ENCODE data around the gene TRMT1.

Gene TRMT1

DNA sequence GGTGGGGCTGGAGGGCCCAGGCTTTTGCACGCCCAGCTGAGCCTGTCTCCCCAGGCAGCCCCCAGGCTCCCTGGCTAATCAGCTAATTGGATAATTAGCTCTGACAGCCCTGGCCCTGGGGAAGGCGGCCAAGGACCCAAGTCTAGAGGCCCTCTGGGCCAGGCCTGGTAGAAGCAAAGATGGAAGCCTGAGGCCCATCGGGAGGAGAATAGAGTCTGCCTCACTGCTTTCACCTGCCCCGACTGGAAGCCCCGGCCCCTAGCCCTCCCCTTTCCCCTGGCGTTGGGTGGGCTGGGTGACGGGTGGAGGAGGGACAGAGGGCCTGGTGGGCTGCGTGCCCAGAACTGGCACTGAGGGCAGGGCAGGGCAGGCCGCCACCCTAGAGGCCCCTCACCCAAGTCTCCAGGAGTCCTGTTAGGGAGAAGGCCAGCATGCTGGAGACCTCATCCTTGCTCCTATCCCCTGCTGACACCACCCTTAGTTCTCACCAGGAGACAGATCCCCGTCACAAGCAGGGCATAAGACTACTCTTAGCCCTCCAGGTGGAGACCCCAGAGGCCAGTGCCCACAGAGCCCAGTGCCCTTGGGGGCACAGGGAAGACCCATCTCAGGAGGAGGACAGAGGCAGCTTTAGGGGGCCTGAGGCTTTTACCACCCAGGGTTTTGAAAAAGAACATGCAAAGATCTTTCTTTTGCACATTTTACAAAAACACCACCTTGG is 25.9 kb downstream of the TRMT1 start:
- H3K27ac ChIP-seq (ENCODE audit: poor library complexity, severe bottlenecking) = no peak overlapping the region

DNA sequence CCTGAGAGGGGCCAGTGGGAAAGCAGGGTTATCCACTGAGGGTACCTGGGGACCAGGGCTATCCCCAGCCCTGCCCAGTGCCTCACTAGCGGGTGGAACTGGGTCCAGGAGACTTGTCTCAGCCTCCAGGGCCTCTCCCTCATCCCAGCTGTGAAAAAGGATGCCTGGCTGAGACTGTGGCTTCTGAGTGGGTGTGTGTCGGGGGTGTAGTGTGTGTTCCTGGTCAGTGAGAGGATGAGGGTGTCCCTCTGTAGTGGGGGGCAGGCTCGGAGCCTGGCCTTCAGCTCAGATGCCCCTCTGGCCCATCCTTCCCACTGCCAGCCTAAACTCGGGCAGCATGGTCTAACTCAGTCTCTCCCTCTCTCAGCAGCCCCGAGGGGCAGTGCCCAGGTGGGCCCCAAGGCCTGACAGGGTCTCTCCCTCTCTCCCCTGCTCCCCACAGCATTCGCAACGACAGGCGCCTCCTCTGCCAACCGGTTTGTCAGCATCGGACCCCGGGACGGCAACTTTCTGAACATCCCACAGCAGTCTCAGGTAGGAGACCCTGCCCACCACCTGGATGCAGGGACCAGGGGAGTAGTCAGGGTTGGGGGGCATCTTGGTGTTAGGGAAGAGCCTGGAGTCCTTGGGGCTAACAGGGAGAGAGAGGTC is 26.6 kb downstream of the TRMT1 start:
- TF ChIP-seq, protein P1, sequence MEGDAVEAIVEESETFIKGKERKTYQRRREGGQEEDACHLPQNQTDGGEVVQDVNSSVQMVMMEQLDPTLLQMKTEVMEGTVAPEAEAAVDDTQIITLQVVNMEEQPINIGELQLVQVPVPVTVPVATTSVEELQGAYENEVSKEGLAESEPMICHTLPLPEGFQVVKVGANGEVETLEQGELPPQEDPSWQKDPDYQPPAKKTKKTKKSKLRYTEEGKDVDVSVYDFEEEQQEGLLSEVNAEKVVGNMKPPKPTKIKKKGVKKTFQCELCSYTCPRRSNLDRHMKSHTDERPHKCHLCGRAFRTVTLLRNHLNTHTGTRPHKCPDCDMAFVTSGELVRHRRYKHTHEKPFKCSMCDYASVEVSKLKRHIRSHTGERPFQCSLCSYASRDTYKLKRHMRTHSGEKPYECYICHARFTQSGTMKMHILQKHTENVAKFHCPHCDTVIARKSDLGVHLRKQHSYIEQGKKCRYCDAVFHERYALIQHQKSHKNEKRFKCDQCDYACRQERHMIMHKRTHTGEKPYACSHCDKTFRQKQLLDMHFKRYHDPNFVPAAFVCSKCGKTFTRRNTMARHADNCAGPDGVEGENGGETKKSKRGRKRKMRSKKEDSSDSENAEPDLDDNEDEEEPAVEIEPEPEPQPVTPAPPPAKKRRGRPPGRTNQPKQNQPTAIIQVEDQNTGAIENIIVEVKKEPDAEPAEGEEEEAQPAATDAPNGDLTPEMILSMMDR (IDR thresholded peaks at IDR 0.05; ENCODE audit: poor library complexity, severe bottlenecking) = no peak
- Histone ChIP-seq H3K27me3 (ENCODE audit: insufficient read depth, poor library complexity, severe bottlenecking) (no peaks in the 10 kb centered on the region), H3K4me1 (ENCODE audit: insufficient read depth, poor library complexity, severe bottlenecking) (no peaks in the 10 kb centered on the region), H3K36me3 (ENCODE audit: low read depth) (no peaks in the 10 kb centered on the region), H3K27ac (ENCODE audit: poor library complexity, severe bottlenecking) (no peak overlapping the region), H3K4me3 (ENCODE audit: severe bottlenecking) (no peak overlapping the region), H3K9me3 (ENCODE audit: severe bottlenecking) (no peaks in the 10 kb centered on the region)
- ATAC-seq (ENCODE audit: low read depth) = no peak
- peak; percentile 52 for DNase-seq (ENCODE audit: low spot score)

More for the DNA sequence above, 25.9 kb downstream of the TRMT1 start:
- H3K9me3 ChIP-seq (ENCODE audit: severe bottlenecking) = no peaks in the 10 kb centered on the region
- H3K4me1 ChIP-seq (ENCODE audit: insufficient read depth, poor library complexity, severe bottlenecking) = no peaks in the 10 kb centered on the region
- H3K27me3 ChIP-seq (ENCODE audit: insufficient read depth, poor library complexity, severe bottlenecking) = no peaks in the 10 kb centered on the region
- peak; percentile 64 for DNase-seq (ENCODE audit: low spot score)
- H3K4me3 ChIP-seq (ENCODE audit: severe bottlenecking) = no peak overlapping the region
- ATAC-seq (ENCODE audit: low read depth) = no peak
- TF ChIP-seq, protein P1 (IDR thresholded peaks at IDR 0.05; ENCODE audit: poor library complexity, severe bottlenecking) = no peak
- no peaks in the 10 kb centered on the region for H3K36me3 ChIP-seq (ENCODE audit: low read depth)

DNA sequence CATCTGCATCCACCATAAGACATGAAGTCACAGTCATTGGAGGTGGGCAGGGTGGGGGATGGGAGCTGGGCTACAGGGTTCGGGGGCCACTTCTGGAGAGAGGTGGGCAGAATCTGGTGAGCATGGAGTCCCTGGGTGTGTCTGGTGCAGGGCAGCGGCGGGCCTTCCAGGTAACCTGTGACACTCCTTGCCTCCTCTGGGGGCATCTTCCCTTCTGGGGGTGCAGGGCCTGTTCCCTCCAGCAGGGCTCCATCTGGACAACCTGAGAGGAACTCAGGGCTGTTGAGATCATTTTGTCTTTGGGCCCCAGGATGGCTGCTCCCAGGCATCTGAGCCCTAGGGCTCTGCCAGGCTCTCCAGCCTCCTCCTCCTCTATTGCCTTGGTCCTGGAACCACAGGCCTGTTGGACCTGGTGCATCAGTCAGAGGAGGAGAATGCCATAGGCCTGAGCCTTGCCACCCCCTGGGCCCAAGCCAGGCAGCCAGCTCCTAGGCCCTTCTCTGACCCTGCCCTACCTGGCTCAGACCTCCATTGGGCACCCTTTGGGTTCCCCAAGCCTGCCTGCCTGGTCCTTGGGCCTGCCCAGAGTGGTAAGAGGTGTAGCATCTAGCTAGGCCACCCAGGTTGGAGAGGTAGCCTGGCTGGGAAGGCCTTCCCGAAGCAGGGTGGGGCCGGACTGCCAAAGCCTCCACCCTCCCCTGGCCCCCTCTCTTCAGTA is 27.2 kb downstream of the TRMT1 start:
- Histone ChIP-seq H3K27ac (ENCODE audit: poor library complexity, severe bottlenecking) (no peak overlapping the region), H3K4me3 (ENCODE audit: severe bottlenecking) (no peak overlapping the region), H3K4me1 (ENCODE audit: insufficient read depth, poor library complexity, severe bottlenecking) (no peaks in the 10 kb centered on the region), H3K27me3 (ENCODE audit: insufficient read depth, poor library complexity, severe bottlenecking) (no peaks in the 10 kb centered on the region), H3K9me3 (ENCODE audit: severe bottlenecking) (no peaks in the 10 kb centered on the region), H3K36me3 (ENCODE audit: low read depth) (no peaks in the 10 kb centered on the region)
- TF ChIP-seq, protein P1 (IDR thresholded peaks at IDR 0.05; ENCODE audit: poor library complexity, severe bottlenecking) = no peak
- ATAC-seq (ENCODE audit: low read depth) = peak; percentile 60; the same call in 2 of the 3 replicates
- DNase-seq (ENCODE audit: low spot score) = peak; percentile 48

DNA sequence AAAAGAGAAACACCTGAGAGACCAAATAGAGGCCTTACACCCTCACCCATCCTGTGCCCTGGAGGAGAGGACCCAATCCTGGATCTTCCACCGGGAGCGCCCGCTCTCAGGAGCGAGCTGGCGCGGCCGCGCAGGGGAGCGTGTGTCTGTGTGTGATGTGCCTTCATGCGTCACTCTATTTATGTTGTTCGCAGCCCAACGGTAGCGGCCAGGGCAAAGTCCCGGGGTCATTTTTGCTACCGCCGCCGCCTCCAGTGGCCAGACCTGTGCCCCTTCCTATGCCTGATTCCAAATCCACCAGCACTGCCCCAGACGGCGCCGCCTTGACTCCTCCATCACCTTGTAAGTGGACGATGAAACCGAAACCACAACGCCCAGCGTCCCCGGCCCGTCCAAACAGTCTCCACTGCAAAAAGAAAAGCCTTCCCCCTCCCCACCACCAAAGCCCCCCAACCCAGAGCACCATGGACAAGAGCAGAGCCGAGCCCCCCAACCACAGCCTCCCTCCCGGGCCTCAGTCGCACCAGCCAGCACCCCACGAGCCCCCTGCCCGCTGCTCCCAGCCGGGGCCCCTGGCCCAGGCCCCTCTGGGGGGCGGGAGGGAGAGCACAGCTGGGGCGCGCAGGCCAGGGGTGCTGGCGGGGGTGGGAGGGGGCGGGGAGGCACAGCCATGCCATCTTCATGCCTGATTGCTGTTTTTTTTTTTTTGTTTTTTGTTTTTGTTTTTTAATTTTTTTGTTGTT is 28.6 kb downstream of the TRMT1 start:
- TF ChIP-seq, protein P1 (IDR thresholded peaks at IDR 0.05; ENCODE audit: poor library complexity, severe bottlenecking) = no peak
- no peak for ATAC-seq (ENCODE audit: low read depth)
- H3K4me1 ChIP-seq (ENCODE audit: insufficient read depth, poor library complexity, severe bottlenecking) = no peaks in the 10 kb centered on the region

More for the DNA sequence above, 28.6 kb downstream of the TRMT1 start:
- H3K4me3 ChIP-seq (ENCODE audit: severe bottlenecking) = no peak overlapping the region
- no peak for DNase-seq (ENCODE audit: low spot score)
- no peak overlapping the region for H3K27ac ChIP-seq (ENCODE audit: poor library complexity, severe bottlenecking)
- no peaks in the 10 kb centered on the region for H3K9me3 ChIP-seq (ENCODE audit: severe bottlenecking)
- H3K27me3 ChIP-seq (ENCODE audit: insufficient read depth, poor library complexity, severe bottlenecking) = no peaks in the 10 kb centered on the region
- no peaks in the 10 kb centered on the region for H3K36me3 ChIP-seq (ENCODE audit: low read depth)
